NCI-H2081 (cell line): Measurements from ENCODE around the gene OSBPL8.
"Not testable (repeated sequence)": the region's sequence is repeated elsewhere in the genome, so short reads cannot be mapped to it uniquely, and the experiment has no call there.

Experiments
- DNase-seq, 2 experiments: peaks; one replicate each; lab custom pipeline; 2025; lab: John Stamatoyannopoulos, UW

Gene OSBPL8

GRCh38 chr12:76360316-76360715 lies 199.3 kb downstream of the OSBPL8 start:
- DNase-seq: no peak

- no peak for DNase-seq
These were observed 203.5 kb downstream of the OSBPL8 start for GRCh38 chr12:76356071-76356470.

GRCh38 chr12:76348079-76348901 lies 211.3 kb downstream of the OSBPL8 start, which contains the start of gene BBS10:
Gene BBS10, minus strand, starts transcription at chr12:76348415. Its CDS starts 57 bp downstream, at chr12:76348358.
- peak; percentile 88 to 91 for DNase-seq

GRCh38 chr12:76346798-76347420 lies 212.7 kb downstream of the OSBPL8 start:
- peak; percentile 9 to 27 for DNase-seq

- no peak for DNase-seq
These were observed 213.3 kb downstream of the OSBPL8 start for GRCh38 chr12:76346236-76346635.

- DNase-seq: no peak
These were observed 214.0 kb downstream of the OSBPL8 start for GRCh38 chr12:76345569-76345968.

GRCh38 chr12:76341436-76342030 lies 218.0 kb downstream of the OSBPL8 start:
- no peak for DNase-seq

GRCh38 chr12:76340680-76341435 lies 218.7 kb downstream of the OSBPL8 start:
- no peak for DNase-seq

- DNase-seq: no peak
These were observed 222.0 kb downstream of the OSBPL8 start for GRCh38 chr12:76337583-76337982.

GRCh38 chr12:76332606-76333005 lies 227.0 kb downstream of the OSBPL8 start:
- DNase-seq: no peak

- DNase-seq: no peak
These were observed 230.0 kb downstream of the OSBPL8 start for GRCh38 chr12:76329606-76330005.

- no peak for DNase-seq
These were observed 230.4 kb downstream of the OSBPL8 start for GRCh38 chr12:76329159-76329558.

- not testable (repeated sequence) for DNase-seq
These were observed 239.8 kb downstream of the OSBPL8 start for GRCh38 chr12:76319595-76320319.

GRCh38 chr12:76318773-76319594 lies 240.6 kb downstream of the OSBPL8 start:
- no peak for DNase-seq

- no peak for DNase-seq
These were observed 241.6 kb downstream of the OSBPL8 start for GRCh38 chr12:76317976-76318375.

- DNase-seq: no peak
These were observed 243.1 kb downstream of the OSBPL8 start for GRCh38 chr12:76316468-76316867.

- no peak for DNase-seq
These were observed 246.3 kb downstream of the OSBPL8 start for GRCh38 chr12:76313299-76313698.

- no peak for DNase-seq
These were observed 247.3 kb downstream of the OSBPL8 start for GRCh38 chr12:76312315-76312714.

GRCh38 chr12:76311796-76312195 lies 247.8 kb downstream of the OSBPL8 start:
- DNase-seq: no peak

GRCh38 chr12:76310110-76310509 lies 249.5 kb downstream of the OSBPL8 start:
- DNase-seq: no peak

GRCh38 chr12:76308866-76309265 lies 250.7 kb downstream of the OSBPL8 start:
- no peak for DNase-seq
